Right cardiac atrium (tissue), 5 donors: Measurements from ENCODE around the gene NHSL2. TPM values are rescaled to one million over a fixed set of nuclear protein-coding genes. Genes with fewer than 3 reads are reported as not detected.
A peak's percentile ranks its signal among the peaks of the same experiment; 100 is the strongest.

ENCODE experiments used
- ATAC-seq, 2 donors: fragments of 200-7000 bp; cut with Tn5 transposase; one replicate each; pipeline versions ENCODE4 v1.8.0 to v1.9.1; 2020; ENCODE audit warnings: moderate library complexity in 2 of 2, mild to moderate bottlenecking in 1 of 2
- DNase-seq, 3 donors: peaks; one replicate each; pipeline ENCODE4 v3.0.0-alpha.2; 2020
- H3K27ac ChIP-seq: one replicate; pipeline ENCODE4 v1.5.1; 2013; ENCODE audit warnings: mild to moderate bottlenecking, low read length, control low read depth, moderate library complexity
- H3K27me3 ChIP-seq: one replicate; pipeline ENCODE4 v1.6.1; 2013; ENCODE audit not compliant: control insufficient read depth, insufficient read depth
- H3K4me1 ChIP-seq: one replicate; pipeline ENCODE4 v1.6.1; 2013; ENCODE audit warnings: low read length; ENCODE audit not compliant: control insufficient read depth, insufficient read depth
- H3K4me3 ChIP-seq: one replicate; pipeline ENCODE4 v1.5.1; 2013; ENCODE audit warnings: low read length, control low read depth
- H3K9me3 ChIP-seq: one replicate; pipeline ENCODE4 v1.6.1; 2013; ENCODE audit warnings: low read length; ENCODE audit not compliant: control insufficient read depth
- WGBS: extraction: QIAGEN DNeasy Blood & Tissue Kit; methylation state at CpG from one replicate; pipeline ENCODE4 v1.1.7; 2013; 5-methylcytosine and 5-hydroxymethylcytosine counted together
- intact Hi-C, 4 donors: fragments of 100-400 bp; cut with DNase I; formaldehyde crosslinking; loops; one replicate each; pipeline versions ENCODE4 v1.11.0 to v1.14.0; 2022 to 2023
- polyA plus RNA-seq: library from polyadenylated mRNA; stranded (reverse); fragments of 200-250 nt; gene quantifications from one replicate; pipeline ENCODE4 v1.2.3, GENCODE V29; 2013
- total RNA-seq, 4 donors: library from RNA; stranded (reverse); fragmentation: NEBNext Ultra II Directional; extraction: Animal tissue kit (Norgen Biotek cat#: 25700); gene quantifications; one replicate each; pipeline ENCODE4 v1.2.1, GENCODE V29; 2021
- donor health status: healthy with polysubstance abuse.
- donor health status: DM: no; HTN: yes; CAD: no.
- donor health status: DM: no; HTN: no; CAD: no.
- donor health status: DM: no; HTN: yes; CAD: no; lungs with severe emphysema.
- donor health status: DM: yes; HTN: yes; CAD: no.

NHSL2 gene
- total and polyA plus RNA-seq, 5 donors: 2.4 to 9.2 (median 6.6) TPM

DNA sequence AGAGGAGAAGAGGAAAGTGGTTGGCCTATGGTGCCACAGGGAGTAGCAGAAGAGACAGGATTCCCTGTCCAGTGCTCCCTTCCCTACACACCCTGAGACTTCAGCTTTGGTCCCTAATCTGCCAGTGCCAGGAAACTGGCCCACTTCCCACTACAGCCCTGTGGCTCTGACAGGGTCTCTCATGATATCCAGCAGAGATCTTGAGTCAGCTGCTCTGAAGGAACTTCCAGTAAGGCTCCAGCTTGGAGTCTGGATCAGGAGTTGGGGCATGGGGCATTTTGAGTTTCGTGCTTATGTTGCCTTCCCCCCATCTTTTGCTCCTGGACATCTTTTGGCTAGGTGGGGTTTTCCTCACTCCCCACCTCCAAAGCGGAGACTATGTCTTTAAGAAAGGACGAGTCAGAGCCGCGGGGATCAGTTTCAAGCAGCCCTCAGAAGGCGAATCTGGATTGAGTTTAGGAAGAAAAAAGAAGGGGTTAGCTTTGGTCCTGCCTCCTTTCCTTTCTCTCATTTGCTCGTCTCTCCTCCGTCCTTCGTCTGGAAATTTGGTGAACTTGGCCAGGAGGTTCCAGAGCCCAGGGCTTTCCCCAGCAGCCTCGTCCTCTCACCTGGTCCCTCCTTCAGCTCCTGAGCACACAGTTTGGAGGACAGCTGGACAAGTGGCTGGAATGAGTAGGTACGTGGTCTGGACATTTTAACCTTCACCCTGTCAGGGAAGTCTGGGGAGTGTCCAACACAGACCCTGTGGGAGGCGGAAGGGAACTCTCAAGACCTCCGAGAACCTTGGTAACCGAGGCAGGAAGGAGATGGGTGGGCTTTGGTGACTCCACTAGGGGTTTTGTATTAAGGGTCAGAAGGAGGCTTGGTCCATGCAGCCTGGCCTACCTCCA lies 116.6 kb downstream of the NHSL2 start:
- 83% methylated on average over 14 of the region's 14 CpGs for WGBS
- H3K4me1 ChIP-seq: peaks cover 9% of the 10 kb centered on the region
- ATAC-seq (no peak), DNase-seq (no peak)
- no peaks in the 10 kb centered on the region for H3K27me3 ChIP-seq
- no peak overlapping the region for H3K27ac ChIP-seq
- intact Hi-C loops: loop anchor here in 1 of 4 donors (10.0 kb wide), 1 partner anchor 98 kb away; no protein-coding TSS in a partner anchor
- no peak overlapping the region for H3K4me3 ChIP-seq
- H3K9me3 ChIP-seq: no peaks in the 10 kb centered on the region

DNA sequence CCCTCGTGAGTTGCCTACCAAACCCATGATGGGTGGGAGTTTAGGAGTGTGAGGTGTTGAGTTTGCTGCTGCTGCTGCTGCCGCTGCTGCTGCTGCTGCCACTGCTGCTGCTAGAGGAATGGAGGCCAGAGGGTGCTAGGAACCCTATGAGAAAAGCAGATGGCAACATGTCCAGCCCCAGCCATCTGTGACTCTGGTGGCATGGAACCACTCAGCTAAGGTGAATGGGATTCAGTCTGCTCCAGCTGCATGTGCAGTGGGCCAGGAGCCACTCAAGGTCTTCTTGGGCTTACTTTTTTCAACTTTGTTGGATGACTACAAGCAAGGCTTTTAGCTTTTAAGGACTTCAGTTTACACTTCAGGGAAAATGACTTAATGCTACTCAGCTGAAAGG lies 117.3 kb downstream of the NHSL2 start:
- H3K4me1 ChIP-seq: peaks cover 9% of the 10 kb centered on the region
- ATAC-seq (no peak), DNase-seq (no peak)
- H3K27me3 ChIP-seq: no peaks in the 10 kb centered on the region
- 87% methylated on average over 2 of the region's 2 CpGs for WGBS
- intact Hi-C loops: loop anchor here in 1 of 4 donors (10.0 kb wide), 1 partner anchor 97 kb away; no protein-coding TSS in a partner anchor
- no peaks in the 10 kb centered on the region for H3K9me3 ChIP-seq
- H3K27ac ChIP-seq: no peak overlapping the region
- H3K4me3 ChIP-seq: no peak overlapping the region

DNA sequence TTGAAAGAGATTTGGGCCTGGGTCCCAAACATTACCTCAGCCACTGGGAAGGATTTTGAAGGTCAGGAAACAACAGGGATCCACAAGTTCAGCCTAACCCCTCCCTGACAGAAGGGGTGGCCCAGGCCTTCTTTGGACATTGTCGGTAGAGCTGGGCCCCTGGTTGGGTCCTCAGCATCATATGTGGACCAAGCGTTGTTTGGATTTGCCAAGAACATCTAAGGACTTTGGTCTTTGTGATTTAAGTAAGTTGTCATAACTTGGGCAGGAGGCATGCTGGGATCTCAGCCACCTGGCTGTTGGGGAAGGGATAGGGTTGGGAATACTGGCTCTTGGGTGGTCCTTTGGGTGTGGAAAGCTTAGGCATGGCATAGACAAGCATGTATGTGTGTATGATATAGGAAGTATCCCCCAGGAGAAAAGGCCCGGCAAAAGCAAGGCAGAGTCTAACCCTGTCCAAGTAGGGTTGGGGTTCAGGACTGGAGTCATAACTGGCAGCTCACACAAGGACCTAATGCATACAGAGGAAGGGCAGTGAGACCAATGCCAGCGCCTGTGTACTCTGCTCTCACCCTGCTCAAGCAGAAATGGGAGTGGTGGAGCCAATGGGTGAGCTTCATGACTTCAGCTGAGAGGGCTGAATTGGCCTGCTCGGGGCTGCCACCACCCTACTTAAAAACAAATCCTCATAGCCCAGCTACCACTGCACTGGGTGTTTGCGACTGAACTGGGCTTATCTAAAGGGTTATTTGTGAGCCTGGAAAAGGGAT lies 118.2 kb downstream of the NHSL2 start:
- no peaks in the 10 kb centered on the region for H3K27me3 ChIP-seq
- no peaks in the 10 kb centered on the region for H3K9me3 ChIP-seq
- H3K4me3 ChIP-seq: no peak overlapping the region
- WGBS: 82% methylated on average over 6 of the region's 6 CpGs
- intact Hi-C loops: loop anchor here in 1 of 4 donors (10.0 kb wide), 1 partner anchor 96 kb away; no protein-coding TSS in a partner anchor
- ATAC-seq (peak in 1 of 2 donors; percentile 20), DNase-seq (no peak)
- peaks cover 7% of the 10 kb centered on the region for H3K4me1 ChIP-seq
- H3K27ac ChIP-seq: no peak overlapping the region

DNA sequence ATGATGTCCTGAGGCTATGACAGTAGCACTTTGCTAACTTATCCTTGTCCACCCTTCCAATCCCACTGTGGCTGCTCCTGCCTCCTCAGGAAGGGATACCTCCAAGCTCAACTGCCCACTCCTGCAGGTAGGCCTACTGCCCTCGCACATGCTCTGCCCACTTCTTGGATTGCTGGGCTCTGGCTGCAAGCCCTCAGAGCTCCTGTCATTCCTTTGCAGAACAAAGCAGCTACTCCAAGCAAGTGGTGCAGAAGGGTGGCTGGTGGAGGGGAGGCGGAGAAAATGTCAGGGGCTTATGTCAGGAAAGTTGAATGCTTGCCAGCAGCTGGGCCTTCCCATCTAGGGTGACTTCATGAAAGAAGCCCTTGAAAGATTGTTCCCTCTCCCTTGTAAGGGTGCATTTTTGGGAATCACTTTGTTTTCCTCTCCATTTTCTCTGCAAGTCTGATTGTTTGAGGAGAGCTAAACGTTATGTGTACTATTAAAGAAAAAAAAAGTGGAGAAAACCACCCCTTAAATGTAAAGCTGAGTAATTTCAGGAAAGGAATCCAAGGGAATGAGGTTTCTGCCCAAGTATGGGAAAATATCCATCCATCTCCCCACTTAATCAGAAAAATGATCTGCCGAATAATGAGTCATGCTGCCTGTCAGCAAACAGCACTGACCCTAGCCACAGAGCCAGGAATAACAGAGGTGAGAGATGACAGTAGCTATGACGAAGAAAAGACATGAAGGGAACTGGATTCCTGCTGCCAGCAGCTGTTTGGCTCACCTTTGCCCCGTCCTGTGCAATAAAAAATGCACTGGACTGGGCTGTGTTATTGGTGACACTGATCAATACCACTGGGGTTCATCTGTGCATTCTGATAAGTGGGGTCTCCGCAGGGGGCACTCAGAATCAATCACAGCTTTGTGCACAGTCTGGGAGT lies 119.1 kb downstream of the NHSL2 start:
- DNase-seq (no peak), ATAC-seq (peak in 1 of 2 donors; percentile 55)
- Histone ChIP-seq H3K4me3 (no peak overlapping the region), H3K9me3 (no peaks in the 10 kb centered on the region), H3K27ac (no peak overlapping the region), H3K4me1 (peaks cover 7% of the 10 kb centered on the region), H3K27me3 (no peaks in the 10 kb centered on the region)
- intact Hi-C loops: loop anchor here in 1 of 4 donors (10.0 kb wide), 1 partner anchor 95 kb away; no protein-coding TSS in a partner anchor
- WGBS: 57% methylated on average over 7 of the region's 7 CpGs

DNA sequence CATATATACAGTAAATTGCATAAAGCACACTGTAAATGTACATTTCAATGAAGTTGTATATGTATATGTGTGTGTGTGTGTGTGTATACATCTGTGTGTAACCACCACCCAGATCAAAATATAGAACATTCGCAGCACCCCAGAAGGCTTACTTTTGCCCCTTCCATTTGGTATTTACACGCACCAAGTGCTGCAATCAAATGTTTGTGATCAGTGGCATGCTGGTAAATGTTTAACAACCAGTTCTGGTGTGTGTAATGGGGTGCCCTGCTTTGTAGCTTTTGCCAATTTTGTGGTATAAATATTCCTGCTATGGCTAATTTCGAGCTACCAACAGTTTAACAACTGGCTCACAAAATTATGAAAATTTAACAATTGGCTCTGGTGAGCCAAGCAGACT lies 119.8 kb downstream of the NHSL2 start:
- WGBS: 89% methylated on average over 3 of the region's 3 CpGs
- no peak for ATAC-seq
- intact Hi-C loops: no loop called here
- Histone ChIP-seq H3K4me1 (peaks cover 7% of the 10 kb centered on the region), H3K27me3 (no peaks in the 10 kb centered on the region), H3K4me3 (no peak overlapping the region), H3K9me3 (no peaks in the 10 kb centered on the region), H3K27ac (no peak overlapping the region)
- no peak for DNase-seq

DNA sequence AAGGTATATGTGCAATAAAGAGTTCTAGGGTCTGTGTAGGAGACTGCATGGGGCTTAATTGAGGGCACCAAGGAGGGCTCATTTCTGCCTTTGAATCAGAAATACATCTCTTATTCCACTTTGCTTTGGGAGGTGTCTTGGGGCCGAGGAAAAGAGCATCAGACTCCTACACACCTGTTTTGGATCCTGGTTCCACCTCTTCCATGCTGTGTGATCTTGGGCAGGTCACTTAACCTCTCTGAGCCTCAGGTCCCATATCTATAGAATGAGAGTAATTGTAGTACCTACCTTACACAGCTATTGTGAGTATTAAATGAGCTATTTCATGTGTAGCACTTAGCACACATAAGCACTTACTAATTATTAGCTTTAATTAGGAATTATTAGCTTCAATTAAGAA lies 120.5 kb downstream of the NHSL2 start:
- intact Hi-C loops: no loop called here
- H3K4me1 ChIP-seq: peaks cover 7% of the 10 kb centered on the region
- no peaks in the 10 kb centered on the region for H3K9me3 ChIP-seq
- 86% methylated on average over 1 of the region's 1 CpG for WGBS
- no peak overlapping the region for H3K27ac ChIP-seq
- ATAC-seq (no peak), DNase-seq (no peak)
- H3K4me3 ChIP-seq: no peak overlapping the region
- no peaks in the 10 kb centered on the region for H3K27me3 ChIP-seq

DNA sequence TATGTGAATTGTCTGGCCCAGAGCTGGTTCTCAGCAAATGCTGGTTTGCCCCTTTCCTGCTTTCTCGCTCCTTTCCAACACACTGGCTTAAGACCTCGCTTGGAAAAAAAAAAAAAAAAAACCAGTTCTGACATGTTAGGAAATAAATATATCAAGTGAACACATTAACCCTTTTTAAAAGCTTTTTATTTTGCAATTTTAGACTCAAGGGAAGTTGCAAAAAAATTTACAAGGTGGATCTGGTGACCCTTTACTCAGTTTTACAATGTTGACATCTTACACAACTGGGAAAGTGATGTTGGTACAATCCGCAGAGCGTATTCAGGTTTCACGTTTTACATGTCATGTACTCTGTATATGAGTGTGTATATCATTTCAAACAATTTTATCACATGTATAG lies 121.0 kb downstream of the NHSL2 start:
- H3K9me3 ChIP-seq: no peaks in the 10 kb centered on the region
- 76% methylated on average over 5 of the region's 5 CpGs for WGBS
- intact Hi-C loops: no loop called here
- no peak overlapping the region for H3K27ac ChIP-seq
- no peak for DNase-seq
- H3K4me3 ChIP-seq: no peak overlapping the region
- H3K27me3 ChIP-seq: no peaks in the 10 kb centered on the region
- no peak for ATAC-seq
- peaks cover 7% of the 10 kb centered on the region for H3K4me1 ChIP-seq

DNA sequence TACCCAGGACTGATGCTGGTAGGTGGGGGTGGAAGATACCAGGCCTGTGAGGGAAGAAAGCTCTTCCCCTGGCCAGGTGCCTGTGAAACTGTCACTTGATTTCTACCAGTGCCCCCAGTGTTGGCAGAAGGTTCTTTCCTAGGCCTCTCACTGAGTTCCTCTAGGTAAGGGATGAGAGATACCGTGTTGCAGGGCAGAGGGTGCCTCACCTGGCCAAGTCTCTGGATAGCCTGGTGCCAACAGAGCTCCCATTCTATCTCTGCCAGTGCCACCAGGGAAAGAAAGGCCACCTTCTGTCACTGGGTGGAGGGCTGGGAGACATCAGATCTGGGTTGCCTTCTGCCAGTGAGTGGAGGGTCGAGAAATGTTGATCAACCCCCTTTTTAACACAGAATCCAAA lies 127.0 kb downstream of the NHSL2 start:
- Histone ChIP-seq H3K9me3 (no peaks in the 10 kb centered on the region), H3K27me3 (no peaks in the 10 kb centered on the region), H3K4me3 (no peak overlapping the region), H3K27ac (no peak overlapping the region), H3K4me1 (peaks cover 7% of the 10 kb centered on the region)
- WGBS: 92% methylated on average over 2 of the region's 2 CpGs
- no peak for ATAC-seq
- intact Hi-C loops: no loop called here
- DNase-seq: no peak

DNA sequence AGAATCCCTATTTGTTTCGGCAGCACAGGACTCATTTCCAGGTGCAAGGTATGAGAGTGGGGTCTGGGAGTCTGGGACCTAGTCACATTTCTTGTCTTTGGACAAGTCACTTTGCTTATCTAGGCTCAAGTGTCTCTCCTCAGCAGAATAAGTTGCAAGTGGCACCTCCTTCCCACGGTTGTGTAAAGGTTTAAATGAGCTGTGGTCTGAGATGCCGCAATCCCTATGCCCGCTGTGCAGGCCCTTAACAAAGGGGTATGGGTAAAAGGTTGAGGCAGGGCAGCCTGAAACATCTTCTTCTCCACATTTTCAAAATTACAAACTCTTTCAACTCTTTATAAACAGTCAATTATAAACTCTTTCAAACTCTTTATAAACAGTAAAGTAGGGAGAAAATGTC lies 127.4 kb downstream of the NHSL2 start:
- no peaks in the 10 kb centered on the region for H3K9me3 ChIP-seq
- no peaks in the 10 kb centered on the region for H3K27me3 ChIP-seq
- peaks cover 7% of the 10 kb centered on the region for H3K4me1 ChIP-seq
- no peak overlapping the region for H3K4me3 ChIP-seq
- ATAC-seq: no peak
- H3K27ac ChIP-seq: no peak overlapping the region
- 88% methylated on average over 4 of the region's 4 CpGs for WGBS
- DNase-seq: no peak
- intact Hi-C loops: no loop called here

DNA sequence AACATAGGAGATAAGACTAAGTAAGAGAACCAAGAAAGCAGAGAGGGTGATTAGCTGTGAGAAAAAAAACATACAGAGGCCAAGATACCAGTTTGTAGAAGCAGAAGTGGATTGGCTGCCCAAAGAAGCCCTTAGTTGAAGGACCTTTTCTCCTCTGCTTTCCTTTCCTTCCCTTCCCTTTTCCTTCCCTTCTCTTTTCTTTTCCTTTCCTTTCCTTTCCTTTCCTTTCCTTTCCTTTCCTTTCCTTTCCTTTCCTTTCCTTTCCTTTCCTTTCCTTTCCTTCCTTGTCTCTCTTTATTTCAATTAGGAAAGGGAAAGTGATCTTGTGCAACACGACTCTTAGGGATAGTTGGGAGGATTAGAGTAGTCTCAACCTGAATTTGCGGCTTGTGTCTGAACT lies 128.2 kb downstream of the NHSL2 start:
- ATAC-seq (no peak), DNase-seq (no peak)
- no peak overlapping the region for H3K27ac ChIP-seq
- WGBS: 93% methylated on average over 2 of the region's 2 CpGs
- intact Hi-C loops: no loop called here
- peaks cover 7% of the 10 kb centered on the region for H3K4me1 ChIP-seq
- no peaks in the 10 kb centered on the region for H3K9me3 ChIP-seq
- H3K27me3 ChIP-seq: no peaks in the 10 kb centered on the region
- no peak overlapping the region for H3K4me3 ChIP-seq
